Caki2 (cell line): ENCODE results near the gene TBCD. TPM values are rescaled to one million over a fixed set of nuclear protein-coding genes. Genes with fewer than 3 reads are reported as not detected.
A peak's percentile ranks its signal among the peaks of the same experiment; 100 is the strongest.

Experiments
- DNase-seq: peaks from one replicate; pipeline ENCODE4 v3.0.0-alpha.2; 2015; ENCODE audit warnings: low read depth
- in situ Hi-C: cut with HindIII; loops from 2 replicates; pipeline ENCODE4 v1.10.0; 2016; ENCODE audit warnings: low sequenced_read_pairs, low pct_unique_long_range_greater_than_20kb, mixed read lengths
- total RNA-seq: library from RNA; depleted of rRNA; stranded (reverse); fragments of >200 nt; shearing (Covaris generic); gene quantifications from 2 replicates; pipeline ENCODE4 v1.2.3, GENCODE V29; 2014; ENCODE audit warnings: low replicate concordance

The TBCD gene
- total RNA-seq, 1 experiment from 2014 or later = 138 TPM

GRCh38 chr17:82870091-82870491 is 118.2 kb downstream of the TBCD start:
- in situ Hi-C loops = no loop called here
- DNase-seq = no peak

- DNase-seq = no peak
- in situ Hi-C loops = no loop called here
Measured at GRCh38 chr17:82870541-82870940, 118.7 kb downstream of the TBCD start.

- in situ Hi-C loops = no loop called here
- peak; percentile 57 for DNase-seq
Measured at GRCh38 chr17:82871056-82871775, 119.4 kb downstream of the TBCD start.

- no peak for DNase-seq
- in situ Hi-C loops = no loop called here
Measured at GRCh38 chr17:82871776-82872561, 120.1 kb downstream of the TBCD start.

GRCh38 chr17:82872591-82873520 is 121.0 kb downstream of the TBCD start:
- no peak for DNase-seq
- in situ Hi-C loops = no loop called here

- no peak for DNase-seq
- in situ Hi-C loops = no loop called here
Measured at GRCh38 chr17:82873521-82873920, 121.7 kb downstream of the TBCD start.

- in situ Hi-C loops = no loop called here
- DNase-seq = no peak
Measured at GRCh38 chr17:82874011-82874835, 122.4 kb downstream of the TBCD start.

GRCh38 chr17:82875407-82875856 is 123.6 kb downstream of the TBCD start:
- no peak for DNase-seq
- in situ Hi-C loops = no loop called here

GRCh38 chr17:82876149-82876548 is 124.3 kb downstream of the TBCD start:
- peak; percentile 18 for DNase-seq
- in situ Hi-C loops = no loop called here

GRCh38 chr17:82876602-82877379 is 124.9 kb downstream of the TBCD start:
- in situ Hi-C loops = no loop called here
- no peak for DNase-seq

- in situ Hi-C loops = no loop called here
- DNase-seq = no peak
Measured at GRCh38 chr17:82878527-82878926, 126.7 kb downstream of the TBCD start.

GRCh38 chr17:82879241-82879640 is 127.4 kb downstream of the TBCD start:
- in situ Hi-C loops = no loop called here
- no peak for DNase-seq

- in situ Hi-C loops = loop anchor here (10.0 kb wide), 1 partner anchor 46 kb away; no protein-coding TSS in a partner anchor
- no peak for DNase-seq
Measured at GRCh38 chr17:82880620-82881323, 128.9 kb downstream of the TBCD start.

GRCh38 chr17:82881324-82881823 is 129.5 kb downstream of the TBCD start:
- in situ Hi-C loops = loop anchor here (10.0 kb wide), 1 partner anchor 47 kb away; no protein-coding TSS in a partner anchor
- no peak for DNase-seq

- in situ Hi-C loops = loop anchor here (10.0 kb wide), 1 partner anchor 47 kb away; no protein-coding TSS in a partner anchor
- DNase-seq = no peak
Measured at GRCh38 chr17:82881900-82882714, 130.2 kb downstream of the TBCD start.
